Fibroblast of peridontal ligament (primary cell): ENCODE measurements around the gene NGF.
"Not testable (repeated sequence)": the region's sequence is repeated elsewhere in the genome, so short reads cannot be mapped to it uniquely, and the experiment has no call there.

Experiments used
- DNase-seq: peaks from one replicate; pipeline ENCODE4 v3.0.0-alpha.2; 2010; ENCODE audit errors: extremely low read depth

The NGF gene

GRCh38 chr1:115310581-115311473 is 27.2 kb downstream of the NGF start:
- no peak for DNase-seq

GRCh38 chr1:115309504-115309903 is 28.5 kb downstream of the NGF start:
- DNase-seq: not testable (repeated sequence)

- DNase-seq: no peak
Measured at GRCh38 chr1:115308969-115309368, 29.1 kb downstream of the NGF start.

GRCh38 chr1:115307661-115308060 is 30.4 kb downstream of the NGF start:
- DNase-seq: no peak

- DNase-seq: peak; percentile 81
Measured at GRCh38 chr1:115306146-115306545, 31.9 kb downstream of the NGF start.

GRCh38 chr1:115303364-115303763 is 34.7 kb downstream of the NGF start:
- DNase-seq: no peak

GRCh38 chr1:115302390-115302961 is 35.6 kb downstream of the NGF start:
- peak; percentile 96 for DNase-seq

GRCh38 chr1:115301438-115302020 is 36.5 kb downstream of the NGF start:
- peak; percentile 73 for DNase-seq

GRCh38 chr1:115300087-115300876 is 37.8 kb downstream of the NGF start:
- DNase-seq: peak; percentile 50

- no peak for DNase-seq
Measured at GRCh38 chr1:115299266-115299665, 38.8 kb downstream of the NGF start.

GRCh38 chr1:115296981-115297380 is 41.1 kb downstream of the NGF start:
- peak; percentile 41 for DNase-seq

GRCh38 chr1:115295904-115296696 is 41.9 kb downstream of the NGF start:
- DNase-seq: peak; percentile 72

GRCh38 chr1:115293899-115294298 is 44.1 kb downstream of the NGF start:
- DNase-seq: no peak

GRCh38 chr1:115293006-115293405 is 45.0 kb downstream of the NGF start:
- DNase-seq: no peak

- peak; percentile 31 for DNase-seq
Measured at GRCh38 chr1:115291741-115292140, 46.3 kb downstream of the NGF start.

- no peak for DNase-seq
Measured at GRCh38 chr1:115289940-115290339, 48.1 kb downstream of the NGF start.

- peak; percentile 38 for DNase-seq
Measured at GRCh38 chr1:115288591-115289198, 49.4 kb downstream of the NGF start.

GRCh38 chr1:115286431-115287205 is 51.4 kb downstream of the NGF start:
- DNase-seq: no peak

- DNase-seq: no peak
Measured at GRCh38 chr1:115284209-115284608, 53.8 kb downstream of the NGF start.

- DNase-seq: no peak
Measured at GRCh38 chr1:115283681-115284146, 54.3 kb downstream of the NGF start.
